GM21528 (cell line): ENCODE measurements around the gene NCOA1.
"Not testable (repeated sequence)": the region's sequence is repeated elsewhere in the genome, so short reads cannot be mapped to it uniquely, and the experiment has no call there.

ENCODE experiments used
- ATAC-seq: cut with Tn5 transposase; IDR thresholded peaks from one replicate; pipeline ENCODE4 v1.9.1; 2021; ENCODE audit warnings: mild to moderate bottlenecking, moderate library complexity; ENCODE audit not compliant: unreplicated experiment, low FRiP score

Gene NCOA1

GRCh38 chr2:24569565-24569964, 78.5 kb downstream of the NCOA1 start:
- not testable (repeated sequence) for ATAC-seq

DNA sequence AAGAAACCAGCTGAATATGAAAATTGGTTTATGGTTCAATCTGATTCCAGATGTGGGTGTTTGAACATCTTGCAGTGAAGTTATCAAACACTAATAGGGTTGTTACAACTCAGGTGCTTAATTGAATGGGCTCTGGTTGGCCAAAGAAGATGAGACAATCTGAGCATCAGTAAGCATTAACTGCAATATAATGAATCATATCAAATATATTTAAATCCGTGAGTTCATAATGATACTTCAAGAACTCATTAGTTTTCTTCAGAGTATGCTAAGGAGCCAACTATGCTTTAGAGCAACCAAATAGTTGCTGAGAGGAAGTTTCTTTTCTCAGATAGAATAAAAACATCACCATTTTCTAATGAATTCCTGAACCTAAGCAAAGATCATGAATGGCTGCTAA, 79.2 kb downstream of the NCOA1 start:
- no peak for ATAC-seq

- ATAC-seq, result no peak
Measured at GRCh38 chr2:24571828-24572442, 80.9 kb downstream of the NCOA1 start.

GRCh38 chr2:24576146-24576545, 85.1 kb downstream of the NCOA1 start:
- ATAC-seq, result no peak

- ATAC-seq, result peak; percentile 43
Measured at GRCh38 chr2:24576617-24577016, 85.6 kb downstream of the NCOA1 start.

DNA sequence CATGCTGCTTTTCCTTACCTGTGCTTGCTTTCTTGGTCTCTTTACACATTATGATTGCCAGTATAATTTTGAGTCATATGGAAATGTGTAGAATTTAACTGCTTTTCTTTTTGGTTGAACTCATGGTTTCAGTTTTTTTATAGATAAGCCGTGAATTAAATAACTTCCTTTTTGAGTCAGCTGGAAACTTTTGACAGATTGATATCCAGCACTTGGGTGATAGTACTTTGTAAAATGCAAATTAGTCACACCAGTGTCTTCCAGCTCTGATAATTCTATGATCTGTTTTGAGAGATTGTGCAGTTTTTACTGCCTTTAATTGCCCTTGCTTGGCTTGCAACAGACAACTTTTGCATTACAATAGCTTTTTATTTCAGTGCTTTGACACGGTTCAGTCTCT, 86.4 kb downstream of the NCOA1 start:
- ATAC-seq, result peak; percentile 56

DNA sequence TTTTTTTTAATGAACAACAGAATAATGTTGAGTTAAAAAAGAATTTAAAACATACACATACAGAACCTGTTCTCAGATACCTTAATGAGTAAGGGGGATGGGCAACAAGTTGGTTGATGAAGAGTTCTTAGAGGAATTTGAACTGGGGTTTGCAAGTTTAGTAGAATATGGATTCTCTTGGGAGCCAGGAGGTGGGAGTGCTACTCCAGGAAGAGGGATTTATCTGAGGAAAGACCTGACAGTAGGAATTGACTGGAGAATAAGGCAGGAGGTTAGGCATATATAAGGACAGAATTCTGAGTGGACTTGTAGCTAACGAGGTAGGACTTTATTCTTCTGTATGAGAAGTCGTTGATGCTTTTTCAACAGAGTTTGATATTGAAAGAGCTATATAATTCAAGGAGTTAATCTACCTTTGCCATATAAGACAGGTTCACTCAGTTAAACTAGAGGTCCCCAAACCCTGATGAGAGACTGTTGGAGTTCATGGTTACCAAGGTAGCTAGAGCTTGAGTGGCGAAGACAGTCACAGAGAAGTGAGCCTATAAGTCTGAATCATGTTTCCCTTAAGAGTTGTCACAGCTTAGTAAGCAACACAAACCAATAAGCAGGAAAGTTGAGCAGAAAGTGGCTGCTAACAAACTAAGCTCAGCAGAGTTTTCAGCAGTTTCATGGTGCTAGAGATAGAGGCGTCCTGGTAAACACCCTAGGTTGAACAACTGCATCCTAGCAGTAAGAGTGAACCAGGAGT, 88.2 kb downstream of the NCOA1 start:
- ATAC-seq, result no peak

DNA sequence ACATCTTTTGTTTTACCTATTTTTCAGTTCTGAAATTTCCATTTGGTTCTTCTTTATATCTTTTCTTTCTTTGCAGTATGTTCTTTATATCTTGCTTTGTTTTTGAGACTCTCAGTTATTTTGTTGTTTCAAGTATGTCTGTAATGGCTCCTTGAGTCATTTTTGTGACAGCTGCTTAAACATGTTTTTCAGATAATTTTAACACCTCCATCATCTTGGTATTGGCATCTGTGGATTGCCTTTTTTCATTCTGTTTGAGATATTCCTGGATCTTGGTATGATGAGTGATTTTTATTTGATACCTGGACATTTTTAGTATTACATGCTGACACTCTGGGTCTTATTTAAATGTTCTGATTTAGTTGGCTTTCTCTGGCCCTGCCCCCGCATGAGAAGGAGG, 89.5 kb downstream of the NCOA1 start:
- no peak for ATAC-seq

- ATAC-seq, result not testable (repeated sequence)
Measured at GRCh38 chr2:24581971-24582370, 90.9 kb downstream of the NCOA1 start.

DNA sequence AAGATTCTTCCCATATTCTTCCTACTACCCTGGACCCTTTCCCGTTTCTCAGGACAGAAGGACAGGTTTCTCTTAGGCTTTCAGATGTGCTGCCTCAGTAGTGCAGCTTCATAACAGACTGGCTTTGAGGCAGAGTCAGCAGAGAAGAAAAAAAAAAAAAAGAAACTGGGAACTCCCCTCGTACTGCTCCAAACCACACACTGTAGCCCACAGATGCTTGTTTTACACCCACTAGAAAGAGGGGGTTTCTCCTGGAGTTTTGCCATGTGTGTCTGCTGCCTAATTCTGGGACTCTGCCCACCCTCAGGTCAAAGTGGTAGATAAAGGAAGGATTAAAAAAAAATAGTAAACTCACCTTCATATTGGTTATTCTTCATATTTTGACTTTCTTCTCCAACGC, 95.9 kb downstream of the NCOA1 start:
- ATAC-seq, result no peak

DNA sequence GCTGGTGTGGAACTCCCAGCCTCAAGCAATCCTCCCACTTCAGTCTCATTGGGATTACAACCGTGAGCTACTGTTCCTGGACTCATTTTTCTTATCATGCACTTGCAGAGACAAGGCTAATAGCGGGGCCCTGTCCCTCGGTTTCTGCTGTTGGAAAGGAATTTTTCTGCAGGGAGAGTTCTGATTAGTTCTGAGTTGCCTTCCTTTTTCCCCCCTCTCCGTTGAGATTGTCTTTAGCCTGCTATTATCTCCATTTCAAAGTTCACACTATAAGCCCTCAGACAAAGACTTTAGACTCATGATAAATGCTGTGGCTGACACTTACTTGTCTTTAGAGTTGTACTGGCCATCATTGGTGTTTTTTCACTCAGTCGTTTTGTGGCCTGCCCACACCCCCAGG, 97.2 kb downstream of the NCOA1 start:
- ATAC-seq, result no peak

DNA sequence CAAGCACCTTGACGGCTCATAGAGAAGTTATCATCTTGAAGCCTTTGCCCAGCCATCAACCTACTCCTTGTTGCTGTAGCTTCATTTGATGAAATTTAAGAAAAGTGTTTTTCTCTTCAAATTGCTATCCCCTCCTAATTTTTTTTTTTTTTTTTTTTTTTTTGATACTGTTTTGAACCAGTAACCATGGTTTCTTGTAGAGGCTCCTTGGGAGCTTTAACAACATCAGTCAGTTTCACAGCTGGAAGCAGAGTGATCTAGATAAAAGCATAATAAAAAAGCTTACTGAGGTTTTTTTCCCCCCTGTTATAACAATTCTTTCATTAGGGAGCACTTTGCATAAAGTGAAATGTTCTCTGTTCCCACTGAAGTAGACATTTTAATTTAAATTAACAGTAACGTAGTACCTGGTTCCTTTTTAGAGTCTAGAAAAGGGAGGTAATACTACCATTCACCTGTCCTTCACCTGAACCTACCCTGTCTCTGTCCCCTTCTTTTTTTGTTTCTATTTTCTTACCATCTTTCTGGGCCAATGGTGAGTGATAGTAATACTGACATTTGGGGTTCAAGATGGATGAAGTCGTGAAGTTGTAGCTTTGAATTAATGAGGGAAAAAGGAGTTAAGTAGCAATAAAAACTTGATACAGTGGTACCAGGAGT, 101.5 kb downstream of the NCOA1 start:
- no peak for ATAC-seq

DNA sequence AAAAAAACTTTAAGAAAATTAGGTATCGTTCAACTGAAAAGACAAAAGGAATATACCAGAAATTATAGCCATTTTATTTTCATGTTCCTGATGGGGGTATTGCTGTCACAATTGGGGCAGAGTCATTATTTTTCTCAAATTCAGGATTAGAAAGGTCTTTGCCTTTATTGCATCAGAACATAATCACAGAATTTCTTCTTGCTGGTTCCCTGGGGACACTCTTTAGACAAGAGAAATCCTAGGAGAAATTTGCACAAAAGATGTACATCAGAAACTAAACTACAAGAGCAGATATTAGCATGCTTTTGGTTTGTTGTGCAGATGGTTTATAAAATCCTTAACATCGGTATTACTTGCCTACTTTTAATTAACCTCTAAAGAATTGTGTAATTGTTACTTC, 103.2 kb downstream of the NCOA1 start:
- no peak for ATAC-seq

- ATAC-seq, result no peak
Measured at GRCh38 chr2:24597181-24597870, 106.3 kb downstream of the NCOA1 start.

- not testable (repeated sequence) for ATAC-seq
Measured at GRCh38 chr2:24600140-24600539, 109.1 kb downstream of the NCOA1 start.

DNA sequence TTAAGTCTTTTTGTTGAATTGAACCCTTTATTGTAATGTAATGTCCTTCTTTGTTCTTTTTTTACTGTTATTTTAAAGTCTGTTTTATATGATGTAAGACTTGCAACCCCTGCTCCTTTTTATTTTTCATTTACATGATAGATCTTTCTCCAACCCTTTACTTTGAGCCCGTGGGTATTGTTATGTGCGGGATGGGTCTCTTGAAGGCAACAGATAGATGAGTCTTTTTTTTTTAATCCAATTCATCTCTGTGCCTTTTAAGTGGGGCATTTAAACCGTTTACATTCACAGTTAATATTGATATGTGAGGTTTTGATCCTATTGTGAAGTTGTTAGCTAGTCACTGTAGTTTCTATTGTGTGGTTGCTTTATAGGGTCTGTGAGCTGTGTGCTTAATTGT, 120.6 kb downstream of the NCOA1 start:
- ATAC-seq, result no peak

DNA sequence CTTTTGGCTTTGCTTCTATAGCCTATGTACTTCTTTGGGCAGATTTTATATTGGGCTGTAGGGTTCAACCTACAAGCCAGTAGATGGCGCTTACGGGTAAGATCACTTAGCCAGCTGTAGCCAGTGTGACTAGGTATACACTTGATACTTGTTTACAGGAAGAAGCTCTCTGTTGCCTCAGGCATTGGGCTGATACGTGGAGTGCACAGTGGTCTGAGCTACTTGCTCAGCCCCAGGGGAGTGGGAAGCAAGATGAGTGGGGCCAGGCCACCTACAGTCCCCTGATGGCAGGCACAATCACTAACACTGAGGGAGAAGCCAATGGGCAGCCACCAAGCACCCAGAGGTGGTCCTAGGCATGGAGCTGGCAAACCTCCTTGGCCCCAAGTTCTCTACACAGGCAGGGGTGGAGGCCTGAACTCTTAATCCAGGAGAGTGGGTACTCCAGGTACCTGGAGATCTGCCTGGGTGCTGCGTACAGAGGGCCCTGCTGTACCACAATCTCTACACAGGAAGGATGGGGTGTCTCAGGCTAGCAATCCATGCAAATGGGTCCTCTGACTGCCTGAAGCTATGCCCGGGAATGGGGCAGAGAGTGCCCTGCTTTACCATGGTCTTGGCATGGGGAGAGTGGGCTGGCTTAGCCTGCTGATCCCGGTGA, 122.2 kb downstream of the NCOA1 start:
- no peak for ATAC-seq

GRCh38 chr2:24616616-24617015, 125.6 kb downstream of the NCOA1 start:
- no peak for ATAC-seq

DNA sequence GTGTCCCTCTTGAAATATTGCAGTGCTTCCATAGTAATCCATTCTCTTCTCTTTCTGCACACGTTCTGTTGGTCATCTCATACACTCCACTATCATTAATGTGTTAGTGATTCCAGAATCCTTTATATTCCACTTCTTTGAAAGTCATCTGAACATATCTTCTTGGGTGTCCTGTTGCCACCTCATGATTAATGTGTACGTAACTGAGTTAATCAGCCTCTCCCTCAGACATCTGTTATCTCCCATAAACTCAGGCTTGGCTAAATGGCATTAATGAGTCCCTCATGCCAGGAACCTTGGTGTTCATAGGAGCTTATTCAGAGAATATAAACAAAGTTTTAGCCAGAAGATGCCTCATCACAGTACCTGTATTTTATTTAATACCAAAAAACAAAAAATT, 126.4 kb downstream of the NCOA1 start:
- ATAC-seq, result no peak

GRCh38 chr2:24618144-24618543, 127.1 kb downstream of the NCOA1 start:
- no peak for ATAC-seq

- ATAC-seq, result no peak
Measured at GRCh38 chr2:24618680-24619079, 127.6 kb downstream of the NCOA1 start.
